Colonic mucosa (tissue), 4 donors: ENCODE measurements around the gene RAD51B. TPM values are rescaled to one million over a fixed set of nuclear protein-coding genes. Genes with fewer than 3 reads are reported as not detected.
A peak's percentile ranks its signal among the peaks of the same experiment; 100 is the strongest.

Experiments
- DNase-seq: peaks from one replicate; pipeline ENCODE4 v3.0.0-alpha.2; 2020
- H3K27ac ChIP-seq: fragments of 200-600 bp; one replicate; pipeline ENCODE4 v1.8.0; 2021
- H3K27me3 ChIP-seq: fragments of 200-600 bp; one replicate; pipeline ENCODE4 v1.8.0; 2021
- H3K36me3 ChIP-seq: fragments of 200-600 bp; one replicate; pipeline ENCODE4 v1.8.0; 2021
- H3K4me1 ChIP-seq: fragments of 200-600 bp; one replicate; pipeline ENCODE4 v1.8.0; 2021; ENCODE audit warnings: mild to moderate bottlenecking
- H3K4me3 ChIP-seq: fragments of 200-600 bp; one replicate; pipeline ENCODE4 v1.8.0; 2021
- H3K9ac ChIP-seq, 2 donors: one replicate each; pipeline ENCODE4 v1.7.0; 2013; ENCODE audit warnings: control low read depth in 2 of 2, low read depth in 2 of 2, low read length in 2 of 2
- H3K9me3 ChIP-seq: fragments of 200-600 bp; one replicate; pipeline ENCODE4 v1.8.0; 2021
- CTCF ChIP-seq: fragments of 200-600 bp; IDR thresholded peaks from one replicate; pipeline ENCODE4 v1.8.0; 2022; ENCODE audit warnings: antibody characterized with exemption, mild to moderate bottlenecking
- intact Hi-C: fragments of 100-400 bp; cut with DNase I; formaldehyde crosslinking; loops from one replicate; pipeline ENCODE4 v1.14.1; 2022
- total RNA-seq, 2 donors: library from RNA; stranded (reverse); fragmentation: NEBNext Ultra II Directional in 1 of 2; extraction: Animal tissue kit (Norgen Biotek cat#: 25700) in 1 of 2; gene quantifications; one replicate each; pipeline ENCODE4 v1.2.1, GENCODE V29; 2021
- donor health status: healthy.
- donor health status: DM: no; HTN: no; CAD: no.
- donor health status: DM: no; HTN: no; CAD: no.

RAD51B gene
- total RNA-seq, 2 donors from 2014 or later: 12.7 to 22.0 TPM

GRCh38 chr14:68682166-68683103 is 862.9 kb downstream of the RAD51B start:
- Histone ChIP-seq H3K4me1 (peaks cover 10% of the 10 kb centered on the region), H3K9me3 (no peaks in the 10 kb centered on the region), H3K9ac (no peak overlapping the region), H3K27ac (peak overlapping the region; percentile 74), H3K36me3 (no peaks in the 10 kb centered on the region), H3K4me3 (no peak overlapping the region), H3K27me3 (no peaks in the 10 kb centered on the region)
- no peak for TF ChIP-seq CTCF
- intact Hi-C loops: no loop called here
- DNase-seq: peak; percentile 44

- no peaks in the 10 kb centered on the region for H3K9me3 ChIP-seq
- no peak for DNase-seq
- H3K4me1 ChIP-seq: peaks cover 10% of the 10 kb centered on the region
- H3K36me3 ChIP-seq: no peaks in the 10 kb centered on the region
- H3K27ac ChIP-seq: peak overlapping the region; percentile 74
- TF ChIP-seq CTCF: no peak
- peak overlapping the region; percentile 1 to 21 for H3K9ac ChIP-seq
- intact Hi-C loops: no loop called here
- H3K27me3 ChIP-seq: no peaks in the 10 kb centered on the region
- no peak overlapping the region for H3K4me3 ChIP-seq
These were observed 863.7 kb downstream of the RAD51B start for GRCh38 chr14:68683326-68683725.

GRCh38 chr14:68684466-68685418 is 865.2 kb downstream of the RAD51B start:
- TF ChIP-seq CTCF: no peak
- Histone ChIP-seq H3K36me3 (no peaks in the 10 kb centered on the region), H3K4me1 (peaks cover 10% of the 10 kb centered on the region), H3K27ac (peak overlapping the region; percentile 74), H3K9ac (no peak overlapping the region), H3K4me3 (no peak overlapping the region), H3K9me3 (no peaks in the 10 kb centered on the region), H3K27me3 (no peaks in the 10 kb centered on the region)
- no peak for DNase-seq
- intact Hi-C loops: no loop called here

GRCh38 chr14:68685419-68686204 is 866.0 kb downstream of the RAD51B start:
- Histone ChIP-seq H3K4me3 (no peak overlapping the region), H3K9ac (no peak overlapping the region), H3K9me3 (no peaks in the 10 kb centered on the region), H3K36me3 (no peaks in the 10 kb centered on the region), H3K27ac (no peak overlapping the region), H3K27me3 (no peaks in the 10 kb centered on the region), H3K4me1 (peaks cover 10% of the 10 kb centered on the region)
- no peak for TF ChIP-seq CTCF
- no peak for DNase-seq
- intact Hi-C loops: no loop called here

GRCh38 chr14:68686205-68686465 is 866.6 kb downstream of the RAD51B start:
- DNase-seq: no peak
- H3K9me3 ChIP-seq: no peaks in the 10 kb centered on the region
- intact Hi-C loops: no loop called here
- H3K4me3 ChIP-seq: no peak overlapping the region
- H3K4me1 ChIP-seq: peaks cover 10% of the 10 kb centered on the region
- no peak overlapping the region for H3K27ac ChIP-seq
- no peaks in the 10 kb centered on the region for H3K36me3 ChIP-seq
- H3K9ac ChIP-seq: no peak overlapping the region
- no peaks in the 10 kb centered on the region for H3K27me3 ChIP-seq
- TF ChIP-seq CTCF: no peak
